Measurements from ENCODE around the gene UBE3B.

DNA sequence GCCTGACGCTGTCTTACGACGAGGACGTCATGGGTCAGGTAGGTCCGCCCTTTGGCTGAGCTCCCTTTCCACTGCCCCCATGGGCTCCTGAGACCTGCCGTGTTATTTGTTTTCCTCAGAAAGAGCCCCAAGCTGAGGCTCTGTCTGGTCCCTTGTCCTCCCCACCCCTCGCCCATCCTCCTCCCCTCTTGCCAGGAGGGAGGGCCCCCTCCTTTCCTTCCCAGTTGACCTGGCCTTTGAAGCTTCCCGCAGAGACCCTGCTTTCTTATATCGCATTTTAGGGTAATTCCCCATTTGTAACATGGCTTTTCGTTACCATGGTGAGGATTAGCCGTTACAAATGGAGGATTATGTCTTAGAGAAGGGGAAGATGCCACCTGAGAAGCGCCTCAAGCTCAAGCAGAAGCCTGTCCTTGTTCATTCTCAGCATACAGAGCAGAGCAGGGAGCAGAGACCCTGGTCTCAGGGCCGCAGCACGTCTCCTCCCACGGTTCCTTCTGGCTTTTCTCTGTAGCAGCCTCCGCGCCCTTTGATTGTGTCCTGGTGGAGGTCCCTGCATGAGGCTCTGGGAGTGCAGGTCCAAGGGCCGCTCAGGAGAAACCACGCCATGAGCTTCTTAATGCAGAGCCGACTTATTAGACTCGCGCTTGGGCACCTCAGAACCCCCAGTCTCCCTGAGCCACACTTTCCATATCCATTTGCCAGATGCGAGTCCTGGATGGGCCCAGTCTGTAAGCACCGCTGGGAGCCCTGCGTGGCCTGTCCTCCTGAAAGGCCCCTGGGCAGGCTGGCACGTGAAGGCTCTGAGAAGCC is 47.2 kb downstream of the UBE3B start:
- no peak for TF ChIP-seq CTCF (IDR thresholded peaks at IDR 0.05)
- TF ChIP-seq POLR2A (IDR thresholded peaks at IDR 0.05) = no peak
